ENCODE data around the gene ADAMTS12.

ADAMTS12 gene

DNA sequence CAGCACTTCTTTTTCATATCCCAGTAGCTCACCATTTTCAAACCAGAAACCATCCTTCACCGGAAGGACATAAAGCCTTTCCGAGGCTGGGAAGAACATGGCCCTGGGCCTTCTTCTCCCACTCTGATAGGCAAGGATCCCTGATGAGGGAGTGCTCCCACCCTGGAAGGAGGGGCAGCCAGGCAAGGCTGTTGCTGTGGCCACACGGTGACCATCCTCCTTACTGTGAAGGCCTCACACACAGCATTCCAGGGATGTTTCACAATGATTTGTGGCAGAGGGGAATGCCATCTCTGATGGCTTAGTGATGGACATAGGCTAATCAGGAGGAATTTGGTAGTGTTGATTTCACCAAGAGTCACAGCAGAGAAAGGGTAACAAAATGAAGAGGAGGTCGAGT is 130.7 kb downstream of the ADAMTS12 start:
- DNase-seq (ENCODE audit: low read depth in 2 of 2) = no peak

- no peak for DNase-seq (ENCODE audit: low read depth in 2 of 2)
Measured at GRCh38 chr5:33758737-33759136, 133.1 kb downstream of the ADAMTS12 start.

- DNase-seq (ENCODE audit: low read depth in 2 of 2) = no peak
Measured at GRCh38 chr5:33756491-33756890, 135.3 kb downstream of the ADAMTS12 start.

- no peak for DNase-seq (ENCODE audit: low read depth in 2 of 2)
Measured at GRCh38 chr5:33755231-33755630, 136.6 kb downstream of the ADAMTS12 start.

- no peak for DNase-seq (ENCODE audit: low read depth in 2 of 2)
Measured at GRCh38 chr5:33753704-33754103, 138.1 kb downstream of the ADAMTS12 start.

- DNase-seq (ENCODE audit: low read depth in 2 of 2) = no peak
Measured at GRCh38 chr5:33748754-33749153, 143.0 kb downstream of the ADAMTS12 start.

GRCh38 chr5:33745101-33745770 is 146.6 kb downstream of the ADAMTS12 start:
- DNase-seq (ENCODE audit: low read depth in 2 of 2) = no peak

DNA sequence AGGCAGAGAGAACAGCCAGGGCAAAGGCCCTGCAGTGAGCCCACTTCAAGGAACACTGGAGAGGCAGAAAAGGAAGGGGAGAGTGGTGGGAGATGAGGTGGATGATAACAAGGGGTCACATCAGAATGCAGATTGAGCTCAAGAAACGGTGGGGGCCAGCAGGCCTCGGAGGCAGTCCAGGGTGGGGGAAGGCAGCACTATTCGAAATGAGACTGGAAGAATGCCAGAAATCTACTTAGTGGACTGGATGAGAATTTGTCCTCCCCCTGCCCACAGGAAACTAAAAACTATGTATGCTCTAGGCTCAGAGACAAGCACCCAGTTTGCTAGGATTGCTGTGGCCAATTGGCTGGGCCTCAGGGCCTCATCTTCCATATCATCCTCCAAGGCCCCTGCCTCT is 148.7 kb downstream of the ADAMTS12 start:
- DNase-seq (ENCODE audit: low read depth in 2 of 2) = no peak

DNA sequence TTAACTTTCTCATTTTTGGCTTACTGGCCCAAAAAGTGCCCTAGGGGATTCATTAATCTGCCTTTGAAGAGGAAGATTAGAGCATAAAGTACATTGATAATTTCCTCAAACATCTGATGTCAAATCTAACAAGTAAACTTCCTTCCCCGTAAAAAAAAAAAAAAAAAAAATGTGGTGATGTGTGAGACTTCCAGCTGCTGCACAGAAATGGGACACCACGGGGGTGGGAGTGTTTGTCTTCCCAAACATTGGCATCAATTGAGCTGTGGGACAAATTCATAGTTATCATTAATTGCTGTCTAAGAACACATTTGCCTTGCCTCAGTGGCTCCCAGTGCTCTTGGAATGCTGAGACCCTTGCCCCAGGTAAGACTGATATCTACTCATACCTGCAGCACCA is 149.6 kb downstream of the ADAMTS12 start:
- DNase-seq (ENCODE audit: low read depth in 2 of 2) = no peak

GRCh38 chr5:33738967-33739366 is 152.8 kb downstream of the ADAMTS12 start:
- DNase-seq (ENCODE audit: low read depth in 2 of 2) = no peak

DNA sequence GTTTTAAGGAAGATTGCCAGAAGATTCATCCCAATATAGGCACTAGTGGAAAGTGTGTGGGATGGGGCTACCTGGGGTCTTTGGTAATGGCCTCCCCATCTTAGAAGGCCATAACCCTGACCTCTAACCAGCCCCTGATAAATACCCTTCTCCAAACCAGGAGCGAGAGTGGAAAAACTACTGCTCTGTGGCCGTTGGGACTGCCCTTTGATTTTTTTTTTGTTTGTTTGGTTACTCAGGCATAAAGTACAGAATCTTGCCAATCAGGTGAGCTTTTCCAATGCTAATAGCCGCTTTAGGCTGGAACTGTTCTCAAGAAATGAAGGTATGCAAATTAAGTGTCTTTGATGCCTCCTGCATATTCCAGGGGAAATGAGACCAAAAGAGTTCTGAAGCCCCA is 153.7 kb downstream of the ADAMTS12 start:
- no peak for DNase-seq (ENCODE audit: low read depth in 2 of 2)

DNA sequence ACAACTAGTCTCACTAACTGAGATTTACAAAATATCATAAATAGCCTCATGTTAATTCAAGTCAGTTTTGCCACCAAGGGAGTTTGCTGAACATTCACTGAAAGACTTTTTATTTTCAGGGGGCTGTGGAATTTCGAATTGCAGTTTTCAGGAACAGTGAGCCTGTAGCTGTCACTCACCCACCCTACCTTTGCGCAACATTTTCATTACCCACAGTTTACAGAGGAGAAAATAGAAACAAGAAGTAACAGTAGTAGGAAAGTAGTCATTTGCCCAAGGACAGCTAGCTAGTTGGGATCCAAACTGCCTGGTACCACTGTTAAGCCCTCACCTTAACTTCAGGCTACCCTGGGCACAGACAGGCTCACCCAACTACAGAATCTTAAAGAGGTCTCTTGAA is 154.1 kb downstream of the ADAMTS12 start:
- DNase-seq (ENCODE audit: low read depth in 2 of 2) = no peak

DNA sequence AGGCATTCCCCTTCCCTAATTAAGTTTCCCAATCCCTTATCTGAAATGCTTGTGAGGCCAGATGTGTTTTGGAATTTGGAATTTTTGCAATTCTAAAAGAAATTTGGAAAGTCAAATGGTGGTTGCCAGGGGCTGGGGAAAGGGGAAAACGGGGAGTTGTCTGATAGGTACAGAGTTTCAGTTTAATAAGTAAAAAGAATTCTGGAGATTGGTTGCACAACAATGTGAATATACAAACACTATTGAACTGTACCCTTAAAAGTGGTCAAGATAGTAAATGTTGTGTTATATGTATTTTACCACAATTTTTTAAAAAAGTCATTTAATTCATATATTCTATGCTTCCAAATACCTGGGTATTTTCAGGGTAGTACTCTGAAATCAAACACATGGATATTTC is 154.5 kb downstream of the ADAMTS12 start:
- no peak for DNase-seq (ENCODE audit: low read depth in 2 of 2)

- no peak for DNase-seq (ENCODE audit: low read depth in 2 of 2)
Measured at GRCh38 chr5:33736510-33736909, 155.3 kb downstream of the ADAMTS12 start.

GRCh38 chr5:33735072-33735471 is 156.7 kb downstream of the ADAMTS12 start:
- no peak for DNase-seq (ENCODE audit: low read depth in 2 of 2)

DNA sequence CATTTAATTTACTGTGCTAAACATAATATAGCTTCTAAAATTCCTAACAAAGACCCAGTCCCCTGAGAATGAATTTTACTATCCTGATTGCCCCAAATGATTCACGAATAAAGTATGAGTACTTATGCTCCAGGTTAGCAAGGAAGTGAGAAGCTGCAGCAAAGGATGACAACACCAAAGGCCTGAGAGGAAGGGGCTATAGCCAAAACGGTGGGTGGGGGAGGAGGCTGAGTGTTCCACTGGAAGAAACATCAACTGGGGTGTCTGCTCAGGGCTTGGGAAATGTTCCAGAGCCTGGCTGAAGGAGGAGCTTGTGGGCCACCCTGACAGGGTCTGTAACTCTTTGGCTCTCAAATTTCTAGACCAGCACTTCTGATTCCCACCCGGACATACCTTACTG is 157.3 kb downstream of the ADAMTS12 start:
- DNase-seq (ENCODE audit: low read depth in 2 of 2) = no peak

DNA sequence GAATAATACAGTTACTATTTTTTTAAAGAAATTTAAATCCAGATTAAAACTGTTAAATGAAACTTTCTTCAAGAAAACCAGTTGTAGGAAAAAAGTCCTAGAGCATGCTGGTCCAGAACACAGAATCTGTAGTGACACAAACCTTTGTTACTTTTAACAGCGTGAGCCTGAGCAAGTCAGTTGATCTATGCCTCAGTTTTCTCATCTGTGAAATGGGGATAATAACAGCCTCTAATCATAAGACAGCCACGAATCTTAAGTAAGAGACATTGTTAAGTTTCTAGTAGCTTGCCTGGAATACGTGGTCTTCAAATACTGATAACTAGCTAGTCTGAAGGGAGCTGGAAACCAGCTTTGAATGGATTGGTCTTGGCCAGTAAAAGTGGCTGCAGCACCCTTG is 158.6 kb downstream of the ADAMTS12 start:
- no peak for DNase-seq (ENCODE audit: low read depth in 2 of 2)

DNA sequence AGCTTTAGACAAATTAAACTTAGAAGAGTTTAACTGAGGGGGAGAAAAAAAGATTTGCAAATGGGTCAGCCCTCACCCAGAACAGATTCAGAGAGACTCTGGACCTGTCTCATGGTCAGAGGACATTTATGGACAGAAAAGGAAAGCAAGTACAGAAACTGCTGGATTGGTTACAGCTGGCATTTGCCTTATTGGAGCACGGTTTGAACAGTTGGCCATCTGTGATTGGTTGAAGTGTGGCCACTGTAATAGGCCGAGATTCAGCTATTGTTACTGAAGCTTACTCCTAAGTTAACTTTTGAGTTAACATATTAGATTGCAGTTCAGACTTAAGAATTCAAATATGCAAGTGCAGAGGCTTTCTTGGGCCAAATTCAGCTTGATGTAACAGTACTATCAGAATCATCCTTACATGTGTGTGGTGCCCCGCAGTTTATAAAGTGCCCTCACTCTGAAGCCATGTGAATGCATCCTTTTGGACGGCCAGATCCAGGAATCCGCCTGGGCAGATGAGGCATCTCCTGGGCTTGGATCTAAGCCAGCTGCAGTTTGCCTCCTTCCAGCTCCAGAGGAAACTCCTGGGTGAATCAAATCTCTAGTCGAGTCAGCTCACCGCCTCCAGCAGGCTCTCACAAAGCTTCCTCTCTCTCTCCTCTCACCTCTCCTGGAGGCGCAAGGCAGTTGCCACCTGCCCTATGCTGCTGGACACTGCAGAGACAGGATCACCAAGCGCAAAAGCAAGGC is 165.2 kb downstream of the ADAMTS12 start:
- no peak for DNase-seq (ENCODE audit: low read depth in 2 of 2)

DNA sequence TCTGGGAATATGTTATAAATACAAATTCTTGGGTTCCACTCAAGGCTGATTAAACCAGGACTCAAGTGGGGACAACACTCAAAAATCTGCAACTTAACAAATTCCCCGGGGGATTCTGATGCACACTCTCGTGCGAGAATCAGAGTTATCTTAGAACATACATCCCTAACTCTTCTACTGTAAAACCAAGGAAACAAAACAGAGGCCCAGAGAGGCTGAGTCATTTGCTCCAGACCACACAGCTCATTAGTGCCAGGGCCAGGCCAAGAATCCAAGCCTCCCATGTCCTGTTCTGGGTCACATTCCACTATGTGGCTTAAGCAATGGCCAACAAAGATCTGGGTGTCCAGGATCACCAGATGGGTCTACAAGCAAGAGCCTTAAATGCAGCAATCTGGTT is 166.0 kb downstream of the ADAMTS12 start:
- no peak for DNase-seq (ENCODE audit: low read depth in 2 of 2)

DNA sequence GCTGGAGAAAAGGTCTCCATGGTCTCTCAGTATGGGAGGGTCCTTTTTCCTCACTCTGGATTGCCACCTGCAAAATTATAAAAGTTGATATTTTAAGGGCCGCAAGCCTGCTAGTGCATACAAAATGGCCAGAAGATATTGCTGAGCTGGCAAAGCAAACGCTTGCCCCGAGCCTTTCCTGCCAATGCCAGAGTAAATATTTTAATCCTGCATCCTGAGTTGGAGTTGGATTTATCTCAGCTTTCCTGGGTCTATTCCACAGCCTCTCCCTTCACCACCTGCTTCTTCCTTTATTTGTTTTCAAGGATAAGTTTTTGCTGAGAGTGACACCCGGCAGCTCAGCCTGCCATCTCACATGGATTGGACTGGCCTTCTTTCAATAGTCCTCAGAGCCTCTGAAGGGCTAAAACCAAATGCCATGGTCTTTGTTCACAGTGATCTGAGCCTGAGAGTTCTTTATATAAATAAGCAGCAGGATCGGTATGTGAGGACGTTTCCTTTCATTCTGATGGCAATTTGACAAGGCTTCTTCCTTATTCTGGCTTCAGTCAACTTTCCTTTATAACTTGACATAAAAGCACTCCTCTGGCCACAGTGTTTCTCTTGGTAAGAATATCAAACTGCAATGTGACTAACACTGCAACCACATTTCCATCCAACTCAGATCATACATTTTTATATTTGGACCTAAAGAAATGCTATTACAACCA is 170.1 kb downstream of the ADAMTS12 start:
- DNase-seq (ENCODE audit: low read depth in 2 of 2) = no peak

DNA sequence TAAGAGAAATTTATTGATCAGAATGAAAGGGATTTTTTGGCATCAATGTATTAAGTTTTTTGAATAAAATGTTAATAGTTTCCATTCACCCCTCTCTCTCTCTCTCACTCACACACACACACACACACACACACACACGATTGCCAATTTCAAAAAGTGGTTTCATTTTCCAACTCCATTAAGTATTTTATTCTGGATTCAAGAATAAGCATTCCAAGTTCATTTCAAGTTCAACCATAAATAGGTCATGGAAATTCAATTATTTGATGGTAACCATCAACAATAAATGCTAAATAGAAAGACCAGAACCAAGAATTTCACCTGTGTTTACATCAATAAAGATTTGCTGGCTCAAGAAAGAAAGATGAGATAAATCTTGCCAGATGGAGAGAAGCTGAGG is 171.6 kb downstream of the ADAMTS12 start:
- DNase-seq (ENCODE audit: low read depth in 2 of 2) = no peak

DNA sequence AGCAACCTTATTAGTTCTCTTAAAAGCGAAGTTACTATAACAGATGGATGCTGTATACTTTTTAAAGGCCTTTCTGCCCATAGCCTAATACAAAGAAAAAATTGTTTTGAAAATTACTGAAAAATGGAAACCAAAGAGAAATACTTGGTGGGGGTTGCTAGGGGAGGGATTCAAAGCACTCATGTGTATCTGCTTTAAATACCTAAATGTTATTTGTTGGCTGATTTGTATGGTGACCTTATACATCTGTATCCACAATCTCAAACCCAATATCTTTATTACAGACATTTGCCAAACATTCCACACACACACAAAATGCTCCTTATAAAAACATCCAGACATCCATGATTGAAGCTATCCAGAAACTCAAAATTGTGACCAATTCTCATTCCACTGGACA is 172.0 kb downstream of the ADAMTS12 start:
- no peak for DNase-seq (ENCODE audit: low read depth in 2 of 2)

DNA sequence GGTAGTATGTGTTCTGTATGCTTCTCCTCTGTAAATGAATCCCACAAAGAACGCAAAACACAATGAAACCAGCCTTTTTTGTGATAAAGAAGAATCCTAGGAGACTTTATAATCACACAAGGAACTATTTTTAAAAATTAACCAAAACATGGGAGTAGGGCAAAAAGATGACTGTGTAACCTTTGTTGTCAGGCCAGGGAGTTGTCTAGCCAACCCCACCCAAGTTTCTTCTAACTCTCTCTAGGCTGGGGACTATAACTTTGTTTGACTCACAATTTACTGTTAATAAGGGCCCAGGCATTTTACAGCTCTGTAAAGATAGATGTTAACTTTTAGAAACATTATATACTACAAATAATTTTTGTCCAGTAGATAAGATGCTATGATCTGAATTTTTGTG is 176.1 kb downstream of the ADAMTS12 start:
- DNase-seq (ENCODE audit: low read depth in 2 of 2) = no peak

Data from stimulated activated CD8-positive, alpha-beta memory T cell treated with anti-CD3 and anti-CD28 coated beads, Interleukin-15, amount 100 ng/mL, for 4 hours (primary cell).